Nephron progenitor cell (in vitro differentiated cells): ENCODE results near the gene ACTA1.

Experiments used
- DNase-seq: peaks from one replicate; pipeline ENCODE4 v3.0.0; 2021
- H3K27ac Mint-ChIP-seq: 2 replicates; pipeline ENCODE4 v1.8.0; 2021; ENCODE audit warnings: mild to moderate bottlenecking, moderate library complexity, mixed read lengths
- H3K27me3 Mint-ChIP-seq: 2 replicates; pipeline ENCODE4 v1.8.0; 2021; ENCODE audit warnings: mild to moderate bottlenecking, low read depth, mixed read lengths; ENCODE audit not compliant: poor library complexity
- H3K36me3 Mint-ChIP-seq: 2 replicates; pipeline ENCODE4 v1.8.0; 2021; ENCODE audit warnings: low read depth, mixed read lengths
- H3K4me1 Mint-ChIP-seq: 2 replicates; pipeline ENCODE4 v1.8.0; 2021; ENCODE audit warnings: mixed read lengths
- H3K4me3 Mint-ChIP-seq: 2 replicates; pipeline ENCODE4 v1.8.0; 2021; ENCODE audit warnings: mild to moderate bottlenecking, moderate library complexity, mixed read lengths
- H3K9me3 Mint-ChIP-seq: 2 replicates; pipeline ENCODE4 v1.8.0; 2021; ENCODE audit warnings: mild to moderate bottlenecking, moderate library complexity, mixed read lengths
- CTCF ChIP-seq: fragments of 200-600 bp; sonication (generic); IDR thresholded peaks from 2 replicates; pipeline ENCODE4 v1.5.0; 2021; ENCODE audit warnings: antibody characterized with exemption

Gene ACTA1

GRCh38 chr1:229436201-229436600 lies 2.3 kb upstream of the ACTA1 start:
- TF ChIP-seq CTCF, result no peak
- peaks cover 20% of the 10 kb centered on the region for H3K4me1 Mint-ChIP-seq
- H3K9me3 Mint-ChIP-seq, result peaks cover 2% of the 10 kb centered on the region
- DNase-seq, result peak; percentile 22
- H3K27ac Mint-ChIP-seq, result no peak overlapping the region
- peaks cover 24% of the 10 kb centered on the region for H3K36me3 Mint-ChIP-seq
- no peak overlapping the region for H3K4me3 Mint-ChIP-seq
- H3K27me3 Mint-ChIP-seq, result peaks cover 70% of the 10 kb centered on the region

GRCh38 chr1:229434641-229435051 lies 752 bp upstream of the ACTA1 start:
- peak; percentile 65 for DNase-seq
- Mint-ChIP-seq H3K9me3 (peaks cover 6% of the 10 kb centered on the region), H3K4me1 (peaks cover 24% of the 10 kb centered on the region), H3K27ac (no peak overlapping the region), H3K27me3 (peaks cover 85% of the 10 kb centered on the region), H3K4me3 (peak overlapping the region; percentile 63), H3K36me3 (peaks cover 13% of the 10 kb centered on the region)
- no peak for TF ChIP-seq CTCF

GRCh38 chr1:229433364-229434004 lies 410 bp downstream of the ACTA1 start:
- peaks cover 94% of the 10 kb centered on the region for H3K27me3 Mint-ChIP-seq
- H3K36me3 Mint-ChIP-seq, result peaks cover 5% of the 10 kb centered on the region
- peaks cover 6% of the 10 kb centered on the region for H3K9me3 Mint-ChIP-seq
- DNase-seq, result no peak
- H3K4me1 Mint-ChIP-seq, result peaks cover 24% of the 10 kb centered on the region
- no peak overlapping the region for H3K4me3 Mint-ChIP-seq
- no peak overlapping the region for H3K27ac Mint-ChIP-seq
- TF ChIP-seq CTCF, result no peak

- Mint-ChIP-seq H3K9me3 (peaks cover 6% of the 10 kb centered on the region), H3K36me3 (no peaks in the 10 kb centered on the region), H3K27me3 (peaks cover 96% of the 10 kb centered on the region), H3K27ac (no peak overlapping the region), H3K4me3 (no peak overlapping the region), H3K4me1 (peaks cover 24% of the 10 kb centered on the region)
- no peak for TF ChIP-seq CTCF
- DNase-seq, result no peak
Observed at GRCh38 chr1:229432905-229433304, 989 bp downstream of the ACTA1 start.

- H3K4me1 Mint-ChIP-seq, result peaks cover 24% of the 10 kb centered on the region
- no peaks in the 10 kb centered on the region for H3K36me3 Mint-ChIP-seq
- H3K9me3 Mint-ChIP-seq, result peaks cover 6% of the 10 kb centered on the region
- no peak overlapping the region for H3K27ac Mint-ChIP-seq
- no peak for DNase-seq
- H3K4me3 Mint-ChIP-seq, result no peak overlapping the region
- H3K27me3 Mint-ChIP-seq, result peaks cover 96% of the 10 kb centered on the region
- no peak for TF ChIP-seq CTCF
Observed at GRCh38 chr1:229432116-229432461, 1.8 kb downstream of the ACTA1 start.
